Gastroesophageal sphincter (tissue), 4 donors: ENCODE measurements around the gene MCUR1. TPM values are rescaled to one million over a fixed set of nuclear protein-coding genes. Genes with fewer than 3 reads are reported as not detected.

Experiments
- ATAC-seq: fragments of 150-250 bp; one replicate; pipeline ENCODE4 v1.9.1; 2016; ENCODE audit warnings: mild to moderate bottlenecking, moderate library complexity
- H3K27ac ChIP-seq, 4 donors: fragments of 200-600 bp; sonication (generic) in 3 of 4; 1 replicate in 3 of 4; 2 replicates in 1 of 4; pipeline ENCODE4 v1.5.1; 2016 to 2019
- H3K27me3 ChIP-seq: fragments of 200-600 bp; sonication (generic); one replicate; pipeline ENCODE4 v1.5.1; 2019
- H3K36me3 ChIP-seq, 2 donors: fragments of 200-600 bp; sonication (generic); one replicate each; pipeline ENCODE4 v1.5.1; 2019; ENCODE audit warnings: control low read depth in 1 of 2
- H3K4me1 ChIP-seq, 3 donors: fragments of 200-600 bp; sonication (generic); 1 replicate in 2 of 3; 2 replicates in 1 of 3; pipeline ENCODE4 v1.5.1; 2016 to 2019; ENCODE audit warnings: control low read depth in 2 of 3
- H3K4me3 ChIP-seq, 2 donors: fragments of 200-600 bp; sonication (generic); one replicate each; pipeline ENCODE4 v1.5.1; 2019; ENCODE audit warnings: mild to moderate bottlenecking in 1 of 2, moderate library complexity in 1 of 2
- H3K9me3 ChIP-seq, 3 donors: fragments of 200-600 bp; sonication (generic); one replicate each; pipeline ENCODE4 v1.5.1; 2017 to 2019; ENCODE audit warnings: control low read depth in 2 of 3
- CTCF ChIP-seq, 4 experiments: fragments of 200-600 bp in 2 of 4; fragments of 450-650 bp in 2 of 4; sonication (generic) in 1 of 4; IDR thresholded peaks; one replicate each; pipeline ENCODE4 v1.5.1; 2017 to 2019; ENCODE audit warnings: antibody characterized with exemption in 4 of 4, mild to moderate bottlenecking in 2 of 4, moderate library complexity in 2 of 4
- EP300 ChIP-seq: sonication (generic); formaldehyde crosslinking; IDR thresholded peaks from one replicate; pipeline ENCODE4 v1.6.1; 2017; ENCODE audit warnings: antibody characterized with exemption, mild to moderate bottlenecking
- POLR2A ChIP-seq, 2 donors: fragments of 450-650 bp; IDR thresholded peaks; one replicate each; pipeline ENCODE4 v1.6.1; 2017; ENCODE audit warnings: antibody characterized with exemption in 2 of 2, mild to moderate bottlenecking in 2 of 2, moderate library complexity in 1 of 2
- POLR2AphosphoS5 ChIP-seq: sonication (generic); formaldehyde crosslinking; IDR thresholded peaks from one replicate; pipeline ENCODE4 v1.6.1; 2017; ENCODE audit warnings: antibody characterized with exemption
- WGBS, 2 donors: methylation state at CpG; one replicate each; pipeline ENCODE4 v1.1.5; 2018; ENCODE audit warnings: low coverage in 1 of 2; 5-methylcytosine and 5-hydroxymethylcytosine counted together
- total RNA-seq, 4 donors: library from RNA; depleted of rRNA; stranded (reverse); fragments of >200 nt; gene quantifications; one replicate each; pipeline ENCODE4 v1.1.0, GENCODE V29; 2016

MCUR1 gene
- total RNA-seq, 4 donors from 2014 or later, result 8.5 to 18.6 (median 11.9) TPM

GRCh38 chr6:13759025-13759424 is 55.3 kb downstream of the MCUR1 start:
- TF ChIP-seq CTCF (IDR thresholded peaks at IDR 0.05) (no peak), POLR2AphosphoS5 (no peak), EP300 (no peak), POLR2A (IDR thresholded peaks at IDR 0.05) (no peak)
- ATAC-seq, result no peak
- WGBS, 2 donors, result 100% methylated on average over 1 of the region's 6 CpGs; no CpG with 5 or more reads in 1 of the 2 donors
- Histone ChIP-seq H3K4me3 (no peak overlapping the region), H3K4me1 (peaks cover 20 to 56% (median 21%) of the 10 kb centered on the region in 3 donors), H3K27ac (no peak overlapping the region), H3K36me3 (no peaks in the 10 kb centered on the region), H3K9me3 (no peaks in the 10 kb centered on the region), H3K27me3 (no peaks in the 10 kb centered on the region)

- no peaks in the 10 kb centered on the region for H3K36me3 ChIP-seq
- no peak for TF ChIP-seq POLR2AphosphoS5
- no peak for TF ChIP-seq POLR2A (IDR thresholded peaks at IDR 0.05)
- TF ChIP-seq CTCF (IDR thresholded peaks at IDR 0.05), result no peak
- no peak for TF ChIP-seq EP300
- no peak overlapping the region for H3K4me3 ChIP-seq
- H3K27me3 ChIP-seq, result no peaks in the 10 kb centered on the region
- ATAC-seq, result no peak
- H3K4me1 ChIP-seq, result peaks cover 0 to 16% (median 0%) of the 10 kb centered on the region in 3 donors
- no peaks in the 10 kb centered on the region for H3K9me3 ChIP-seq
- 90 to 100% methylated on average over 1 to 2 of the region's 2 CpGs for WGBS, 2 donors
- H3K27ac ChIP-seq, result peak overlapping the region in 1 of 4 donors; percentile 4
Observed at GRCh38 chr6:13754644-13755043, 59.7 kb downstream of the MCUR1 start.

- Histone ChIP-seq H3K36me3 (no peaks in the 10 kb centered on the region), H3K4me1 (no peaks in the 10 kb centered on the region), H3K27ac (no peak overlapping the region), H3K27me3 (no peaks in the 10 kb centered on the region), H3K9me3 (no peaks in the 10 kb centered on the region), H3K4me3 (no peak overlapping the region)
- 81 to 95% methylated on average over 7 of the region's 7 CpGs for WGBS, 2 donors
- no peak for ATAC-seq
- TF ChIP-seq POLR2A (IDR thresholded peaks at IDR 0.05), result no peak
- TF ChIP-seq CTCF (IDR thresholded peaks at IDR 0.05), result no peak
- no peak for TF ChIP-seq EP300
- no peak for TF ChIP-seq POLR2AphosphoS5
Observed at GRCh38 chr6:13743736-13744127, 70.6 kb downstream of the MCUR1 start.

GRCh38 chr6:13742961-13743735 is 71.2 kb downstream of the MCUR1 start:
- H3K27ac ChIP-seq, result no peak overlapping the region
- H3K27me3 ChIP-seq, result no peaks in the 10 kb centered on the region
- no peaks in the 10 kb centered on the region for H3K4me1 ChIP-seq
- WGBS, 2 donors, result 90% methylated on average over 2 of the region's 56 CpGs; no CpG with 5 or more reads in 1 of the 2 donors
- TF ChIP-seq POLR2AphosphoS5 (no peak), POLR2A (IDR thresholded peaks at IDR 0.05) (no peak), EP300 (no peak), CTCF (IDR thresholded peaks at IDR 0.05) (no peak)
- ATAC-seq, result no peak
- H3K4me3 ChIP-seq, result peak overlapping the region in 1 of 2 donors; percentile 33
- no peaks in the 10 kb centered on the region for H3K36me3 ChIP-seq
- no peaks in the 10 kb centered on the region for H3K9me3 ChIP-seq

GRCh38 chr6:13741365-13741764 is 73.0 kb downstream of the MCUR1 start:
- TF ChIP-seq POLR2A (IDR thresholded peaks at IDR 0.05), result no peak
- no peak for TF ChIP-seq EP300
- TF ChIP-seq CTCF (IDR thresholded peaks at IDR 0.05), result no peak
- no peak for TF ChIP-seq POLR2AphosphoS5
- Histone ChIP-seq H3K4me1 (no peaks in the 10 kb centered on the region), H3K27me3 (no peaks in the 10 kb centered on the region), H3K9me3 (no peaks in the 10 kb centered on the region), H3K36me3 (no peaks in the 10 kb centered on the region), H3K4me3 (no peak overlapping the region), H3K27ac (no peak overlapping the region)
- 77 to 100% methylated on average over 3 to 4 of the region's 4 CpGs for WGBS, 2 donors
- ATAC-seq, result no peak
